ENCODE data around the gene IMMP2L.

Gene IMMP2L

GRCh38 chr7:110759069-110759468 is 803.2 kb downstream of the IMMP2L start:
- H3K4me1 ChIP-seq (ENCODE audit: insufficient read depth, low read length): peaks cover 4% of the 10 kb centered on the region; the same call in 1 of the 2 replicates

GRCh38 chr7:110754649-110755048 is 807.6 kb downstream of the IMMP2L start:
- Histone ChIP-seq H3K9ac (ENCODE audit: low read depth, low read length) (no peak overlapping the region), H3K9me3 (ENCODE audit: control insufficient read depth, insufficient read depth, low read length) (no peaks in the 10 kb centered on the region), H3K4me1 (ENCODE audit: insufficient read depth, low read length) (no peaks in the 10 kb centered on the region), H3K36me3 (ENCODE audit: insufficient read depth, low read length) (no peaks in the 10 kb centered on the region)

More at GRCh38 chr7:110759069-110759468, 803.2 kb downstream of the IMMP2L start:
- Histone ChIP-seq H3K36me3 (ENCODE audit: insufficient read depth, low read length) (no peaks in the 10 kb centered on the region), H3K9me3 (ENCODE audit: control insufficient read depth, insufficient read depth, low read length) (no peaks in the 10 kb centered on the region), H3K9ac (ENCODE audit: low read depth, low read length) (no peak overlapping the region)

DNA sequence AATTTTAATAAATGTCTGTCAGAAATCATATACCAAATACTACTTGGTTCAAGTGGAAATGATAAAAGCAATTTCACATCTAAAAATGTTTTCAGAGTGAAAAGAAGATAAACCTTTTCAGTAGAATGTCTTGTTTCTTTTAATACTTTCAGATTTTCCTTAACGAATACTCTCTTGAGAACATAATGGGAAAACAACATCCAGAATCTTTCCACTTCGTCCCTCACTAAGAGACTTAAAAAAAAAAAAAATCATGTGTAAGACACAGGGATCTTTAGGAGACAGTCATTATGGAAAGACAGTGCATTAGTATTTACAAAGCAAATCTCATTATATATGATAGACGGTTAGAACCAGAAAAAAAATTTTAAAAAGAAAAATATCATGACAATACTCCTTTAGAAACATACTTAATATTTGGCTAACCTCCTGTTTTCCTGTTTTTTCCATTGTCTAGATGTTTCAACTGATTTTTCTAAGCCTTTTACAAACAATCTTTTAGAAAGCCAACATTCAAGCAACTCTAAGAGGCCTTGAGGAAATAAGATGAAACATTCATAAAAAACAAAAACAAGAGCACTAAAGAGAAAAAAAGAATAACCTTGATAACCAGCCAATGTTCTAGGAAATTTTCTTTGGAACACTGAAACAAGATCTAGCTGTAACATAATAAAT is 811.2 kb downstream of the IMMP2L start:
- Histone ChIP-seq H3K4me1 (ENCODE audit: insufficient read depth, low read length) (no peaks in the 10 kb centered on the region), H3K36me3 (ENCODE audit: insufficient read depth, low read length) (no peaks in the 10 kb centered on the region), H3K9ac (ENCODE audit: low read depth, low read length) (no peak overlapping the region)

DNA sequence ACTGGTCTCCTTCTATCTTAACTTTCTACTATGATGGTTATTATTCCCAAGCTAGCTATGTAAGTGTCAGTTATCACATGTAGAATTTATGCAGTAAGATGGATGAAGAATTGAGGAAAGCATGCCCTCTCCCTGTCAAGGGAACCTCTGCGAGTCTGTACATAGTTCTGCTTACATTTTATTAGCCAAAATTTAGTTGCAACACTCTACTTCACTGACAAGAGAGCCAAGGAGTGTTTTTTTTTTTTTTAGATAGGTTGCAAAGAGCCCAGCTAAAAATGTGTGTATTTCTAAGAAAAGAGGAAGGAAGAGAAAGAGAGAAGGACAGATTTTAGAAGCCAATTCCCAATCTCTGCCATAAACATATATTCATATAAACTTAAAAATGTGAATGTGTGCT is 829.1 kb downstream of the IMMP2L start:
- Histone ChIP-seq H3K9me3 (ENCODE audit: control insufficient read depth, insufficient read depth, low read length) (peaks cover 4% of the 10 kb centered on the region), H3K4me1 (ENCODE audit: insufficient read depth, low read length) (no peaks in the 10 kb centered on the region), H3K9ac (ENCODE audit: low read depth, low read length) (no peak overlapping the region), H3K36me3 (ENCODE audit: insufficient read depth, low read length) (no peaks in the 10 kb centered on the region)

More for the DNA sequence above, 811.2 kb downstream of the IMMP2L start:
- no peaks in the 10 kb centered on the region for H3K9me3 ChIP-seq (ENCODE audit: control insufficient read depth, insufficient read depth, low read length)

- no peaks in the 10 kb centered on the region for H3K9me3 ChIP-seq (ENCODE audit: control insufficient read depth, insufficient read depth, low read length)
- no peaks in the 10 kb centered on the region for H3K36me3 ChIP-seq (ENCODE audit: insufficient read depth, low read length)
- H3K4me1 ChIP-seq (ENCODE audit: insufficient read depth, low read length): peaks cover 5% of the 10 kb centered on the region; the same call in 1 of the 2 replicates
- no peak overlapping the region for H3K9ac ChIP-seq (ENCODE audit: low read depth, low read length)
These were observed 837.5 kb downstream of the IMMP2L start for GRCh38 chr7:110724811-110725210.

- no peaks in the 10 kb centered on the region for H3K9me3 ChIP-seq (ENCODE audit: control insufficient read depth, insufficient read depth, low read length)
- H3K36me3 ChIP-seq (ENCODE audit: insufficient read depth, low read length): no peaks in the 10 kb centered on the region
- H3K4me1 ChIP-seq (ENCODE audit: insufficient read depth, low read length): peaks cover 28% of the 10 kb centered on the region
- H3K9ac ChIP-seq (ENCODE audit: low read depth, low read length): no peak overlapping the region
These were observed 840.9 kb downstream of the IMMP2L start for GRCh38 chr7:110721395-110721794.

DNA sequence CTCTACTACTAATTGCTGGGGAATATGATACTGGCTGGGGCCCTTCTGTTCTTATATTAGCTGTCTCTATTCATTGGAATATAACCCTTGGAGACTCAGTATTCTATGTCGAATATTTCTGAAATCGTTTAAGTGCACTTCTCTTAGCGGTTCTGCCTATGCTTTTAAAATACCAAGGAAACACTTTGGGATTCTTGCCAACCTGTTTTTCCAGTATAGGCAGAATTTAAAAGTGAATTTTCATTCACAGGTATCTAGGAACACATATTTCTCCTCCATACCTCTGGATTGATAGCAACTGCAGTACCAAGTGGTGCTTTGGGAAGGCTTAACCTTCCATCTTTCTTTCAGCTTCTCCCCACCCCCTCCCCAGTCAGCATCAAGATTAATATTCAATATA is 841.7 kb downstream of the IMMP2L start:
- no peak overlapping the region for H3K9ac ChIP-seq (ENCODE audit: low read depth, low read length)
- no peaks in the 10 kb centered on the region for H3K36me3 ChIP-seq (ENCODE audit: insufficient read depth, low read length)
- H3K4me1 ChIP-seq (ENCODE audit: insufficient read depth, low read length): peaks cover 34% of the 10 kb centered on the region
- no peaks in the 10 kb centered on the region for H3K9me3 ChIP-seq (ENCODE audit: control insufficient read depth, insufficient read depth, low read length)

DNA sequence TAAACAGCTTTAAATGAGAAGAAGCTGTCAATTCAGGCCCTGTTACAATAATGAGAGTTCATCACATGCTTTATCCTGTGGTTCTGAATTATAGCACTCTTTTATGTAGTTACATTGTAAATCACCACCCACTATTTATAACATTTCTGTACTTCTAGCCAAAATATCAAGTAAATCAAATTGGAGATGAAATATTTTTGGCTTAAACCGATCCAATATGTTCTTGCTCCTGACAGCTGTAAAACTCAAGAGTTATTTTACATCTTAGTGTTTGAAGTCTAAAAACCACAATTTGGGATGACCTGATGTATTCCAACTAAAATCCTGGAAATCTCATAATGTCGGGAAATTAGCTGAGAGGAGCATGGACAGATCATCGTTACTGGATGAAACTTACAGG is 842.6 kb downstream of the IMMP2L start:
- no peaks in the 10 kb centered on the region for H3K36me3 ChIP-seq (ENCODE audit: insufficient read depth, low read length)
- H3K4me1 ChIP-seq (ENCODE audit: insufficient read depth, low read length): peaks cover 34% of the 10 kb centered on the region
- no peaks in the 10 kb centered on the region for H3K9me3 ChIP-seq (ENCODE audit: control insufficient read depth, insufficient read depth, low read length)
- no peak overlapping the region for H3K9ac ChIP-seq (ENCODE audit: low read depth, low read length)

GRCh38 chr7:110718503-110719205 is 843.6 kb downstream of the IMMP2L start:
- Histone ChIP-seq H3K9me3 (ENCODE audit: control insufficient read depth, insufficient read depth, low read length) (no peaks in the 10 kb centered on the region), H3K9ac (ENCODE audit: low read depth, low read length) (no peak overlapping the region), H3K4me1 (ENCODE audit: insufficient read depth, low read length) (peaks cover 34% of the 10 kb centered on the region), H3K36me3 (ENCODE audit: insufficient read depth, low read length) (no peaks in the 10 kb centered on the region)

DNA sequence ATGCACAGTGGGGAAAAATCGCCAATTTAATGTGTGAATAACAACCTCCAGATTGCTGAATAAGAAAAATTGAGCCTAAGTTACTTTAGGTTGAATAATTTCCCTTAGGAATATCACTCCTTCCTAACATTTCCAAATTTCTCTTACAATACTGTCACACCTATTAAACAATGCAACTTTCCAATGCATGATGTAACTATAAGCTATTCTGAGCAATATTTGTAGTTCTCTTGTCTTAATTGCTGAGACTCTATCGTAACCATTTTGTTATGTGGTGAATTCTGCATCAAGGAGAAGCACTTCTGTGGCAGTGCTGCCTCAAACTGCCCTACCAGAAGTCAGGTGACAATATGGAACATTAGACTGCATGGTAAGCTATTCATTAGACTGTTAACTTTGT is 858.1 kb downstream of the IMMP2L start:
- Histone ChIP-seq H3K9me3 (ENCODE audit: control insufficient read depth, insufficient read depth, low read length) (no peaks in the 10 kb centered on the region), H3K9ac (ENCODE audit: low read depth, low read length) (no peak overlapping the region), H3K36me3 (ENCODE audit: insufficient read depth, low read length) (no peaks in the 10 kb centered on the region), H3K4me1 (ENCODE audit: insufficient read depth, low read length) (no peaks in the 10 kb centered on the region)

DNA sequence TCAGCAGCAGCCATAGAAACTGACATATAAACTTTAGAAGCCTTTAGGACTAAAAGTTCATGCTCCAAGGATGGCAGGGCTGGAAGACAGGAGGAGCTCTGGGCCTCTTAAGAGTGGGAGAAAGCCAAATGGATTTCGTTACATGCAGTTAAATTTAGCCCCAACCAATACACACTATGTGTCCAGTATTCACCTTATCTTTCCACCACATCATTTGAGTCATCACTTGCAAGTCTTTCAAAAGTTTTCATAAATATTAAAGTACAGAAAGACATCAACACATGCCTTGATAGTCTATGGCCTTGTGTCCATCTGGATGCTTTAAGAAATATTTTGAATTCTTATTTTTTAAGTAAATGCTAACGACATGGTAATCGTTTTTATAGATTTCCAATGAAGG is 863.7 kb downstream of the IMMP2L start:
- H3K4me1 ChIP-seq (ENCODE audit: insufficient read depth, low read length): peaks cover 6% of the 10 kb centered on the region; the same call in 1 of the 2 replicates
- no peaks in the 10 kb centered on the region for H3K9me3 ChIP-seq (ENCODE audit: control insufficient read depth, insufficient read depth, low read length)
- no peak overlapping the region for H3K9ac ChIP-seq (ENCODE audit: low read depth, low read length)
- no peaks in the 10 kb centered on the region for H3K36me3 ChIP-seq (ENCODE audit: insufficient read depth, low read length)

DNA sequence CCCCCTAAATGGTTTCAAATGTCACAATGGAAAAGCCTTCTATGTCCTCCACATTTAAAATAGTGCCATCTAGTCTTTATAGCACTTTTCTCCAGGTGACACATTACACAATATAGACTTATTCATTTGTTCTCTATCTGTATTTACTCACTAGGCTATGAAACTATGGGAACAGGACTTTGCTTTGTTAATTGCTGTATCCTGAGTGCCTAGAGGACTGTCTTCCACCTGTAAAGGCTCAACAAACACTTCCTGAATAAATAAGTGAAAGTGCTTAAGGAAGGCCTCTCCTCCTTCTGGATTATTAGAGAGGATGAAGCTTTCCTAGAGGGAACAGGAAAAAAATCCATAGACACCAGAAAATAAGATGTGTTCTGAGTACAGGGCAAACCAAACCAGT is 868.9 kb downstream of the IMMP2L start:
- peaks cover 16% of the 10 kb centered on the region; the same call in 1 of the 2 replicates for H3K4me1 ChIP-seq (ENCODE audit: insufficient read depth, low read length)
- no peak overlapping the region for H3K9ac ChIP-seq (ENCODE audit: low read depth, low read length)

DNA sequence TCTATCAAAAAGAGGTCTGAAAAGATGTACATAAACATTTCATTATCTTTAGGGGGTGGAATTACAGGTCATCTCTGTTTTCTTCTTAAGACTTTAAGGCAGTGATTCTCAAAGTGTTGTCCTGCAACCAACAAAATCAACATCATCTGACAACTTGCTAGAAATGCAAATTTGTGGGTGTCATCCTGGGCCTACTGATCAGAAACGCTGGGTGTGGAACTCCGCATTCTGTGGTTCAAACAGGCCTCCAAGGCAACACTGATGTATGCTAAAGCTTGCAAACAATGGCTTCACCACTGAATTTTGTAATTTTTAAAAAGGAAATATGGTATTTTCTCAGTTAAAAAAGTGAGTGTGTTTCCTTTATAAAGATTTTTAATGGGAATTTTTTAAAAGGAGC is 873.4 kb downstream of the IMMP2L start:
- Histone ChIP-seq H3K36me3 (ENCODE audit: insufficient read depth, low read length) (no peaks in the 10 kb centered on the region), H3K9ac (ENCODE audit: low read depth, low read length) (no peak overlapping the region), H3K4me1 (ENCODE audit: insufficient read depth, low read length) (peaks cover 10% of the 10 kb centered on the region; the same call in 1 of the 2 replicates), H3K9me3 (ENCODE audit: control insufficient read depth, insufficient read depth, low read length) (no peaks in the 10 kb centered on the region)

More for the DNA sequence above, 868.9 kb downstream of the IMMP2L start:
- Histone ChIP-seq H3K36me3 (ENCODE audit: insufficient read depth, low read length) (no peaks in the 10 kb centered on the region), H3K9me3 (ENCODE audit: control insufficient read depth, insufficient read depth, low read length) (no peaks in the 10 kb centered on the region)

DNA sequence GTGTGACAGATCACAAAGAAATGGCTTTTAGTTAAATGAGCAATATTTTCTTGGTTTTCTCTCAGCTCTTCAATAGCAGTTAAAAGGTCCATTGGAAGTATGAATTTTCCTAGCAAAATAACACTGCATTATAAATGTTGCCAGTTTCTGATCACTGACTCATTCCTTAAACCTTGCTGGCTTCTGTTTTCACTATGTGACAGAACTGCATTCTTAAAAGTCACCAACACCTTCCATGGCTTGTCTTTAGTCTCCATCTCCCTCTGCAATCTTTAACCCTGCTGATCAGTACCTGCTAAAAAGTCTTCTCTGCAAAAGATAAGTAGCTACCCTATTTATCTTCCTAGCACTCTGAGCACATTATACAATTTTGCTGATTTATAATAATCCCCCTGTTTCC is 876.4 kb downstream of the IMMP2L start:
- Histone ChIP-seq H3K9me3 (ENCODE audit: control insufficient read depth, insufficient read depth, low read length) (no peaks in the 10 kb centered on the region), H3K36me3 (ENCODE audit: insufficient read depth, low read length) (no peaks in the 10 kb centered on the region), H3K4me1 (ENCODE audit: insufficient read depth, low read length) (no peaks in the 10 kb centered on the region), H3K9ac (ENCODE audit: low read depth, low read length) (no peak overlapping the region)

DNA sequence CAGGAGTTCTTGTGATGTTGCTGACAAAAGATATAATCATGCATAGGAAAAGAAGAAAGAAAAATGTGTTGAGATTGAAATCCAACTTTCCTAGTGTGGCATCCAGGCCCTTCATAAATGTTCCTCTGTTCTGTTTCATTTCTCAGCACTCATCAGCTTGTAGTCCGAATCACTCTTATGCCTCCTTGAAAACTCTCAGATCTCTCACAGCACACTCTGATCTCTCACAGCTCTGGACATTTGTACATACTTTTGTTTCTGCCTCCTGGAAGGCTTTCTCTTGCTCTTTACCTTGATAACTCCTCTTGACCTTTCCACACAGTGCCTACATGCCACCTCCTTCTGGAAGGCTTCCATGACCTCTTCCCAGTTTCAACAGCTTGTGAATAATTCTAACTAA is 880.4 kb downstream of the IMMP2L start:
- Histone ChIP-seq H3K9ac (ENCODE audit: low read depth, low read length) (no peak overlapping the region), H3K4me1 (ENCODE audit: insufficient read depth, low read length) (no peaks in the 10 kb centered on the region), H3K9me3 (ENCODE audit: control insufficient read depth, insufficient read depth, low read length) (no peaks in the 10 kb centered on the region), H3K36me3 (ENCODE audit: insufficient read depth, low read length) (no peaks in the 10 kb centered on the region)
